Measurements from ENCODE around the gene PPP2R5C.

The PPP2R5C gene

DNA sequence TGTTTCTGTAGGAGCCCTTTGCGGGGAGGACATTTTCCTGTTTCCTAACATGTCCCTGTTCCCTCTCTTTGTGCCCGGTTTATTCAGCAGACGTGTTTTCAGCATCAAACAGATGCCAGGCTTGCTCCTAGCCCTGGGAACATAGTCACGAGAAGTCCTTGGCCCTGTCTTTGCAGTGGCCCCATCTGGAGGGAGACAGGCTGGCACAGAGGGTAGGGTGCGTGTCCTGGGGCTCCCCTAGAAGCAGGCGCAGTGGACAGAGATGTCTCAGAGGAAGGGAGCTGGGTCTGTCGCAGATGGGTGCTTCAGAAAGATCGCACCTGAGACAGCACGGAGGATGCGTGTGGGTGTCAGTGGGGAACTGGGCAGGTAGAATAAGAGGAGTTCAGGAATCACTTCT is 127.9 kb downstream of the PPP2R5C start:
- TF ChIP-seq, protein P1, sequence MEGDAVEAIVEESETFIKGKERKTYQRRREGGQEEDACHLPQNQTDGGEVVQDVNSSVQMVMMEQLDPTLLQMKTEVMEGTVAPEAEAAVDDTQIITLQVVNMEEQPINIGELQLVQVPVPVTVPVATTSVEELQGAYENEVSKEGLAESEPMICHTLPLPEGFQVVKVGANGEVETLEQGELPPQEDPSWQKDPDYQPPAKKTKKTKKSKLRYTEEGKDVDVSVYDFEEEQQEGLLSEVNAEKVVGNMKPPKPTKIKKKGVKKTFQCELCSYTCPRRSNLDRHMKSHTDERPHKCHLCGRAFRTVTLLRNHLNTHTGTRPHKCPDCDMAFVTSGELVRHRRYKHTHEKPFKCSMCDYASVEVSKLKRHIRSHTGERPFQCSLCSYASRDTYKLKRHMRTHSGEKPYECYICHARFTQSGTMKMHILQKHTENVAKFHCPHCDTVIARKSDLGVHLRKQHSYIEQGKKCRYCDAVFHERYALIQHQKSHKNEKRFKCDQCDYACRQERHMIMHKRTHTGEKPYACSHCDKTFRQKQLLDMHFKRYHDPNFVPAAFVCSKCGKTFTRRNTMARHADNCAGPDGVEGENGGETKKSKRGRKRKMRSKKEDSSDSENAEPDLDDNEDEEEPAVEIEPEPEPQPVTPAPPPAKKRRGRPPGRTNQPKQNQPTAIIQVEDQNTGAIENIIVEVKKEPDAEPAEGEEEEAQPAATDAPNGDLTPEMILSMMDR (IDR thresholded peaks at IDR 0.05; ENCODE audit: low read depth, low read length) = no peak
- no peak for DNase-seq (ENCODE audit: low read depth in 2 of 2)
- no peak overlapping the region for H3K4me3 ChIP-seq (replicated peaks in 1 of 2; ENCODE audit: low read depth in 2 of 2, low read length in 2 of 2)

DNA sequence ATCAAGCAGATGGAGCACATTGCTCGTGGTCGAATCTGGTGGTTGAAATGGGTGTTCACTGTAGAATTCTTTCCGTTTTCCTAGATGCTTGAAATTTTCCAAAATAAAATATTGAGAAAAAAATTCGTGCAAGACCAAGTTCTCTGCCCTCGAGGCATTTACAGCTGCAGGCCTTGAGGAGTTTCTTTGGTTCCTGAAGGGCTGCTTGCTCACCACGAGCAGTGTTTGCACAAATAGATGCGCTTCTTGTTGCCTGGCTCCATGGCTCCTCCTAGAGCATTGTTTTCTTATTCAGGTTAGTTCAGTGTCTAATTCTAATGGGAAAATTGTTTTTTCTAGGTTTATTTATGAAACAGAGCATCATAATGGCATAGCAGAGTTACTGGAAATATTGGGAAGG is 128.4 kb downstream of the PPP2R5C start:
- TF ChIP-seq, protein P1 (IDR thresholded peaks at IDR 0.05; ENCODE audit: low read depth, low read length) = no peak
- peak; percentile 9 to 29 for DNase-seq (ENCODE audit: low read depth in 2 of 2)
- H3K4me3 ChIP-seq (replicated peaks in 1 of 2; ENCODE audit: low read depth in 2 of 2, low read length in 2 of 2) = no peak overlapping the region

DNA sequence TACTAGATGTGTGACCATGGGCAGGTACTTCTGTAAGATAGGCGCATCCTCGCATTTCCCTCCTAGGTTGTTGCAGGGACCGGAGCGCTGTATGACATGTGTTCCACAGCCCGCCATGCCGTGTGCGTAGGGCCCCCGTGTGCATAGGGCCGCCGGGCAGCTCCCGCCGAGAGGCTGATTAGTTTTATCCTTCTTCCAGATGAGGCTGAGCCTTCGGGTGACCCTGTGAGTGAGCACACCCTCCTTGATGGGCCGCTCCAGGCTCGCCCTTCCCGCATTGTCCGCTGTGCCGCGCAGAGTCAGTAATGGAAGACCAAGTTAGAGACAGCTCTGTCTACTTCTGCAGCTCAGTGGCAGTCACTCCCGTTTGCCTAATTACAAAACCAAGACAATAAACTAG is 130.0 kb downstream of the PPP2R5C start:
- no peak for DNase-seq (ENCODE audit: low read depth in 2 of 2)
- H3K4me3 ChIP-seq (replicated peaks in 1 of 2; ENCODE audit: low read depth in 2 of 2, low read length in 2 of 2) = no peak overlapping the region
- TF ChIP-seq, protein P1 (IDR thresholded peaks at IDR 0.05; ENCODE audit: low read depth, low read length) = no peak

DNA sequence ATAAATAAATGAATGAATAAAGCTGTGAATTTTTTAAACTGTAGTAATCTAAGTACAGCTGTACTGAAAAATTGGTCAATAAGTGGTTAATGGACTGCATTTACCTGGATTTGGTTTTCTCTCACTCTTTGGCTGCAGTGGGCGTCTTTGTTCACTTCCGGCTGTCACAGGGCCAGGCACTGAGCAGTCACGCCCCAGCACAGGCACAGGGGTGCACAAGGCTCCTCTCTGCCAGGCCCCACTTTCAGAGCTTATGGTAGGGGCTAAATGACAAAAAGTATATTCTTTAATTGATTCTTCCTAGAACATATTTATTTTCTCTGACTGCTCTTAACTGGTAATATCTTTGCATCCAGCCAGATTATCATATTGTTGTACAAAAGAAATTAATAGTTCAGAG is 132.2 kb downstream of the PPP2R5C start:
- TF ChIP-seq, protein P1 (IDR thresholded peaks at IDR 0.05; ENCODE audit: low read depth, low read length) = no peak
- no peak overlapping the region for H3K4me3 ChIP-seq (replicated peaks in 1 of 2; ENCODE audit: low read depth in 2 of 2, low read length in 2 of 2)
- DNase-seq (ENCODE audit: low read depth in 2 of 2) = no peak

DNA sequence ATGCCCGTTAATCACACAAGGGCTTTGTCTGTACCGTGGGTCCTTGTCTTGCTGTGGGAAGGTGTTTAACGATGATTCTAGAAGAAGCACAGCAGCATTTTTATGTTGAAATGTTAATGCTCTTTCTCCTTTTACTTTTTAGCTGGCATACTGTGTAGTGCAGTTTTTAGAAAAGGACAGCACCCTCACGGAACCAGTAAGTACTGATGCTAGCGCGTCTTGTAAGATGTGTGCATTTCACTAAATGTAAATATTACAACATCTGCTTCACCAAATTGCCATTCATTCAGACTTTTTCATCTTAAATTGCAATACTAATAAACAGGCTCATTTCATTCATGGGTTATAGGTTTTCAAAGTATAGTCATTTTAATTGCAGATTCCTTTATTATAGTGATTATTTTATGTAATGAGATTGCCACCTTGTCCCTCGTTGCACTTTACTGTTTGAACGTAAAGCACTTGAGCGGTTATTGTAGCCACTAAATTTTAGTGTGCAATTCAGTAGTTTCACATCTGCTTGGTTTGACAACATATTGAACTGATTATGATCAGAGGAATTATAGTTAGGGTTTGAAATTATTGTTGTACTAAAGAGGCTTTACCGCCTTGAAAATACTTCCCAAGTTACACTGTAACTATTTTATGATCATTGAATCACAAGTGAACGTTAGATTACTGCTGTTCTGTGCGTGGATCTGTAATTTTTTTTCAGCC is 133.0 kb downstream of the PPP2R5C start:
- no peak overlapping the region for H3K4me3 ChIP-seq (replicated peaks in 1 of 2; ENCODE audit: low read depth in 2 of 2, low read length in 2 of 2)
- DNase-seq (ENCODE audit: low read depth in 2 of 2) = no peak
- TF ChIP-seq, protein P1 (IDR thresholded peaks at IDR 0.05; ENCODE audit: low read depth, low read length) = no peak

DNA sequence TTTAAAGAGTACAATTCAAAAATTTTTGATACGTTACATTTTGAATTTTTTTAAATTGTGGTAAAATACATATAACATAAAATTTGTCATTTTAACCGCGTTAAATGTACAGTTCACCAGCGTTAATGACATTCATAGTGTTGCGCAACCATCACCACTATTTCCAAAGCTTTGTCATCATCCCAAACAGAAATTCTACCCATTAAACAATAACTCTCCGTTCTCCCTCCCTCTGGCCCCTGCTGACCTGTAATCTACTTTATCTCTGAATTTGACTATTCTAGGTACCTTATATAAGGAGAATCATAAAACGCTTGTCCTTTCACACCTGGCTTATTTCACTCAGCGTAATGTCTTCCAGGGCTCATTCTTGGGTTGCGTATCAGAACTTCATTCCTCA is 133.7 kb downstream of the PPP2R5C start:
- no peak overlapping the region for H3K4me3 ChIP-seq (replicated peaks in 1 of 2; ENCODE audit: low read depth in 2 of 2, low read length in 2 of 2)
- TF ChIP-seq, protein P1 (IDR thresholded peaks at IDR 0.05; ENCODE audit: low read depth, low read length) = no peak
- no peak for DNase-seq (ENCODE audit: low read depth in 2 of 2)

DNA sequence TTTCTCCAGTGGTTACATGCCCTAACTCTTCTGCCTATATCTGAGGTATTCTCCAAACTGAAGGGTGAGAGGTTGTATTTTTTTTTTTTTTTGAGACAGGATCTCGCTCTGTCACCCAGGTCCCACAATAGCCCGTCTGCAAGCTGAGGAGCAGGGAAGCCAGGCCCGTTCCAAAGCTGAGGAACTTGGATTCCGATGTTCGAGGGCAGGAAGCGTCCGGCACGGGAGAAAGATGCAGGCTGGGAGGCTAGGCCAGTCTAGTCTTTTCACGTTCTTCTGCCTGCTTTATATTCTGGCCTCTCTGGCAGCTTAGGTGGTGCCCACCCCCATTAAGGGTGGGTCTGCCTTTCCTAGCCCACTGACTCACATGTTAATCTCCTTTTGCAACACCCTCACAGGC is 135.8 kb downstream of the PPP2R5C start:
- DNase-seq (ENCODE audit: low read depth in 2 of 2) = no peak
- no peak overlapping the region for H3K4me3 ChIP-seq (replicated peaks in 1 of 2; ENCODE audit: low read depth in 2 of 2, low read length in 2 of 2)
- TF ChIP-seq, protein P1 (IDR thresholded peaks at IDR 0.05; ENCODE audit: low read depth, low read length) = no peak

All from cardiac fibroblast (primary cell).